Spleen (tissue), 11 donors: ENCODE measurements around the gene RBX1. TPM values are rescaled to one million over a fixed set of nuclear protein-coding genes. Genes with fewer than 3 reads are reported as not detected.

Experiments used
- DNase-seq: peaks from one replicate; pipeline ENCODE4 v3.0.0-alpha.2; 2020
- H3K27ac ChIP-seq, 8 donors: fragments of 200-600 bp; sonication (generic) in 7 of 8; 1 replicate in 4 of 8; 2 replicates in 4 of 8; pipeline versions ENCODE4 v1.5.0 to v1.8.0; 2016 to 2021; ENCODE audit warnings: inconsistent platforms in 4 of 8, mild to moderate bottlenecking in 4 of 8, moderate library complexity in 1 of 8
- H3K27me3 ChIP-seq, 7 donors: fragments of 200-600 bp; sonication (generic) in 6 of 7; replicated peaks in 1 of 7; 1 replicate in 4 of 7; 2 replicates in 3 of 7; pipeline versions ENCODE4 v1.5.0 to v1.8.0; 2016 to 2021; ENCODE audit warnings: inconsistent platforms in 3 of 7, mild to moderate bottlenecking in 1 of 7
- H3K36me3 ChIP-seq, 6 donors: fragments of 200-600 bp; sonication (generic) in 5 of 6; 1 replicate in 4 of 6; 2 replicates in 2 of 6; pipeline versions ENCODE4 v1.5.0 to v1.8.0; 2016 to 2021; ENCODE audit warnings: inconsistent platforms in 2 of 6
- H3K4me1 ChIP-seq, 6 donors: fragments of 200-600 bp; sonication (generic) in 5 of 6; 1 replicate in 3 of 6; 2 replicates in 3 of 6; pipeline versions ENCODE4 v1.5.0 to v1.8.0; 2016 to 2021; ENCODE audit warnings: inconsistent platforms in 3 of 6
- H3K4me3 ChIP-seq, 8 donors: fragments of 200-600 bp; sonication (generic) in 7 of 8; 1 replicate in 4 of 8; 2 replicates in 4 of 8; pipeline versions ENCODE4 v1.5.0 to v1.8.0; 2016 to 2021; ENCODE audit warnings: inconsistent platforms in 4 of 8, mild to moderate bottlenecking in 4 of 8, moderate library complexity in 2 of 8
- H3K9me3 ChIP-seq, 8 donors: fragments of 200-600 bp; sonication (generic) in 7 of 8; 1 replicate in 4 of 8; 2 replicates in 4 of 8; pipeline versions ENCODE4 v1.5.0 to v1.8.0; 2016 to 2021; ENCODE audit warnings: inconsistent platforms in 4 of 8
- POLR2A ChIP-seq, 3 donors: fragments of 450-650 bp; IDR thresholded peaks; one replicate each; pipeline ENCODE4 v1.5.1; 2017; ENCODE audit warnings: antibody characterized with exemption in 3 of 3, mild to moderate bottlenecking in 1 of 3
- POLR2AphosphoS5 ChIP-seq, 3 donors: sonication (generic); formaldehyde crosslinking; IDR thresholded peaks; one replicate each; pipeline ENCODE4 v1.5.1; 2017; ENCODE audit warnings: antibody characterized with exemption in 3 of 3
- WGBS, 5 donors: extraction: QIAGEN DNeasy Blood & Tissue Kit in 3 of 5; methylation state at CpG; one replicate each; pipeline versions ENCODE4 v1.1.5 to v1.1.7; 2013 to 2018; 5-methylcytosine and 5-hydroxymethylcytosine counted together
- intact Hi-C: fragments of 100-400 bp; cut with DNase I; formaldehyde crosslinking; loops from one replicate; pipeline ENCODE4 v1.15.0; 2023; ENCODE audit warnings: low total_unique reads
- polyA plus RNA-seq, 3 donors: library from polyadenylated mRNA; stranded (reverse); fragments of 200-250 nt; gene quantifications; one replicate each; pipeline ENCODE4 v1.2.1, GENCODE V29; 2013
- total RNA-seq, 7 donors: library from RNA; depleted of rRNA in 3 of 7; stranded (reverse); fragments of >200 nt in 3 of 7; fragmentation: NEBNext Ultra II Directional in 4 of 7; extraction: Animal tissue kit (Norgen Biotek cat#: 25700) in 4 of 7; gene quantifications; one replicate each; pipeline versions ENCODE4 v1.1.0 to v1.2.1, GENCODE V29; 2016 to 2021
- TF ChIP-seq, protein P1 (sequence below), 11 experiments: fragments of 200-600 bp in 7 of 11; fragments of 450-650 bp in 4 of 11; sonication (generic) in 4 of 11; IDR thresholded peaks in 8 of 11; conservative IDR thresholded peaks in 3 of 11; 1 replicate in 7 of 11; 2 replicates in 4 of 11; pipeline versions ENCODE4 v1.4.0 to v1.8.0; 2016 to 2021; ENCODE audit warnings: antibody characterized with exemption in 11 of 11, inconsistent platforms in 4 of 11, mild to moderate bottlenecking in 1 of 11
- donor health status: healthy with polysubstance abuse.
- donor health status: DM: no; HTN: no; CAD: no; lungs with moderate emphysema.
- donor health status: DM: no; HTN: no; CAD: no.
- donor health status: Bipolar disorder and iron deficiency.
- donor health status: healthy.
- donor health status: DM: no; HTN: no; CAD: no.
- donor health status: DM: yes; HTN: yes; CAD: no.

The RBX1 gene
- total and polyA plus RNA-seq, 10 donors, result 28.0 to 86.8 (median 41.7) TPM

DNA sequence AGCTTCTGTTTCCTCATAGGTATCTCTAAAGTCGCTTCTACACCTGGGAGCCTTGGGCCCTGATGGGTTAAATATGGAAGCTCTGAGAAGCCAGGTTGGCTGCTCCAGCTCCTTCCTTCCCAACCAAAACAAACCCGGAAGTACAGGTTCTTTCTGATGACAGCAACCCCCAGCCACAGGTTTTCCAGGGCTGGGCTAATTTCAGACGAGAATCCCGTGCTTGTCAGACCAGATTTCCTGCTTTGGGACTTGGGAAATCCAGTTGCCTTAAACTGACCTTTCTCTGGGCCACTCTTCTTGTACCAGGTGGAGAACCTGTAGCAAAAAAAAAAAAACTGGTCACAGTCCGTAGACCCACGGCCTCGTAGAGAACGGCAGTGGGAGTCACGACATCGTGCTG lies 51.9 kb downstream of the RBX1 start:
- Histone ChIP-seq H3K27me3 (no peaks in the 10 kb centered on the region), H3K27ac (no peak overlapping the region), H3K4me3 (no peak overlapping the region), H3K9me3 (no peaks in the 10 kb centered on the region), H3K36me3 (no peaks in the 10 kb centered on the region), H3K4me1 (no peaks in the 10 kb centered on the region)
- no peak for DNase-seq
- intact Hi-C loops, result no loop called here
- TF ChIP-seq POLR2AphosphoS5 (IDR thresholded peaks at IDR 0.05) (no peak), POLR2A (IDR thresholded peaks at IDR 0.05) (no peak)
- TF ChIP-seq, protein P1, sequence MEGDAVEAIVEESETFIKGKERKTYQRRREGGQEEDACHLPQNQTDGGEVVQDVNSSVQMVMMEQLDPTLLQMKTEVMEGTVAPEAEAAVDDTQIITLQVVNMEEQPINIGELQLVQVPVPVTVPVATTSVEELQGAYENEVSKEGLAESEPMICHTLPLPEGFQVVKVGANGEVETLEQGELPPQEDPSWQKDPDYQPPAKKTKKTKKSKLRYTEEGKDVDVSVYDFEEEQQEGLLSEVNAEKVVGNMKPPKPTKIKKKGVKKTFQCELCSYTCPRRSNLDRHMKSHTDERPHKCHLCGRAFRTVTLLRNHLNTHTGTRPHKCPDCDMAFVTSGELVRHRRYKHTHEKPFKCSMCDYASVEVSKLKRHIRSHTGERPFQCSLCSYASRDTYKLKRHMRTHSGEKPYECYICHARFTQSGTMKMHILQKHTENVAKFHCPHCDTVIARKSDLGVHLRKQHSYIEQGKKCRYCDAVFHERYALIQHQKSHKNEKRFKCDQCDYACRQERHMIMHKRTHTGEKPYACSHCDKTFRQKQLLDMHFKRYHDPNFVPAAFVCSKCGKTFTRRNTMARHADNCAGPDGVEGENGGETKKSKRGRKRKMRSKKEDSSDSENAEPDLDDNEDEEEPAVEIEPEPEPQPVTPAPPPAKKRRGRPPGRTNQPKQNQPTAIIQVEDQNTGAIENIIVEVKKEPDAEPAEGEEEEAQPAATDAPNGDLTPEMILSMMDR (IDR thresholded peaks at IDR 0.05 in 8 of 11, conservative IDR thresholded peaks at IDR 0.05 in 3 of 11), result no peak
- 66 to 83% (median 73%) methylated on average over 10 of the region's 10 CpGs for WGBS, 5 donors

DNA sequence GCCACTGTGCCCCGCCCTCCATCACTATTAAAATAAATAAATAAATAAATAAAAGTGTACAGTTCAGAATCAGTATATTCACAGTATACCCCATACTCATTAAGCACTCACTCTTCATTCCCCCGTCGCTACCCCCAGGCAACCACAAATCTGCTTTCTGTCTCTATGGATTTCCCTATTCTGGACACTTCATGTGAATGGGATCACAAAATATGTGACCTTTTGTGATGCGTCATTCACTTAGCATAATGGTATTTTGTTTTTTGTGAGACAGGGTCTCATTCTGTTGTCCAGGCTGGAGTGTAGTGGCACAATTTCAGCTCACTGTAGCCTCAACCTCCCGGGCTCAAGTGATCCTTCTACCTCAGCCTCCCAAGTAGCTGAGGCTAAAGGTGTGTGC lies 52.8 kb downstream of the RBX1 start:
- no peaks in the 10 kb centered on the region for H3K27me3 ChIP-seq
- TF ChIP-seq, protein P1 (IDR thresholded peaks at IDR 0.05 in 8 of 11, conservative IDR thresholded peaks at IDR 0.05 in 3 of 11), result no peak
- TF ChIP-seq POLR2A (IDR thresholded peaks at IDR 0.05) (no peak), POLR2AphosphoS5 (IDR thresholded peaks at IDR 0.05) (no peak)
- no peaks in the 10 kb centered on the region for H3K36me3 ChIP-seq
- no peak overlapping the region for H3K27ac ChIP-seq
- WGBS, 5 donors, result 92 to 97% (median 95%) methylated on average over 5 of the region's 5 CpGs
- intact Hi-C loops, result no loop called here
- DNase-seq, result no peak
- H3K9me3 ChIP-seq, result no peaks in the 10 kb centered on the region
- no peak overlapping the region for H3K4me3 ChIP-seq
- H3K4me1 ChIP-seq, result peaks cover 0 to 2% (median 0%) of the 10 kb centered on the region in 6 donors

DNA sequence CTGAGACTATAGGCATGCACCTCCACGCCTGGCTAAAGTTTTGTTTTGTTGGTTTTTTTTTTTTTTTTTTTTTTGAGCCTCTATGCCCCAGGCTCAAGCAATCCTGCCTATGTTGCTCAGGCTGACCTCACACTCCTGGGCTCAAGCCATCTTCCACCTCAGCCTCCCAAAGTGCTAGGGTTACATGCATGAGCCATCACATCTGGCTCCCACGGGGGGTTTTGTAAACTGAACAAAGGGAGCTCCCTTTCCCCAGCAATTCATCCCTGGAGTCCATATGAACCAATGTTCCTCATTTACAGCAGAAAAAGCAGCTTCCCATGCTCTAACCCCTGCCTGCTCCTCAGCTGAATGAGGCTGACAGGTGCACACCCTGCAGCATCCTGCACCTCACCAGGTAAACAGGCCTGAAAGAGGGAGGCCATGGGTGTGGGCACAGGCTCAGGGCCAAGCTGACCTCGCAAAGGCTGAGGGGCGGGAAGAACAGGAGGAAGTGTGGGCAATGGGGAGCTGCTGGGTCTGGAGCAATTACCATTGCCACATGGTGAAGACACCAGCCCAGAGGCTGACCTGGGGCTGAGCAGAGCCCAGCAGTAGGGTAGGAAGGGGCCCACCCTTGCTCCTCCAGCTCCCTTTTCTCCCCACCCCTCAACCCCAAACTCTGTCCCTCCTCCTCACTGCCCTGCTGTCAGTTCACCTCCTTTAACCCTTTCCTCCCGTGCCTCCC lies 58.2 kb downstream of the RBX1 start:
- no peak for DNase-seq
- intact Hi-C loops, result no loop called here
- H3K36me3 ChIP-seq, result no peaks in the 10 kb centered on the region
- no peak for TF ChIP-seq POLR2A (IDR thresholded peaks at IDR 0.05)
- TF ChIP-seq POLR2AphosphoS5 (IDR thresholded peaks at IDR 0.05), result peak in 1 of 3 donors; percentile 16
- H3K27ac ChIP-seq, result peak overlapping the region in 3 of 8 donors; percentile 25 to 44 (median 27)
- H3K9me3 ChIP-seq, result no peaks in the 10 kb centered on the region
- H3K4me1 ChIP-seq, result peaks cover 0 to 16% (median 0%) of the 10 kb centered on the region in 6 donors
- H3K27me3 ChIP-seq, result no peaks in the 10 kb centered on the region
- WGBS, 5 donors, result 28 to 57% (median 41%) methylated on average over 5 of the region's 5 CpGs
- no peak overlapping the region for H3K4me3 ChIP-seq

DNA sequence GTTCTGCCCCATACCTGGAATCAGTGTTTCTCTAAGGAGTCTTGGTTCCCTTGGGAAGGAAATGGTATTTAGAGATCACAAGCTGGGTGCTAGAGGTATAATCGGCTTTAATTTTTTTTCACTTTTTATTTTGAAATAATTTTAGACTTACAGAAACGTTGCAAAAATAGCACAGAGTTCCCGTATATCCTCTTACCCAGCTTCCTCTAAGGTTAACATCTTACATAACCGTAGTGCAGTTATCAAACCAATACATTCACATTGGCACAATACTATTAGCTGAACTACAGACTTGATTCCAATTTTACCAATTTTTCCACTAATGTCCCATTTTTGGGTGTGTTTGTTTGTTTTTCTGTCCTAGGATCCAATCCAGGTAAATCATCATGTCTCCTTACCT lies 63.8 kb downstream of the RBX1 start:
- Histone ChIP-seq H3K4me1 (peaks cover 0 to 30% (median 0%) of the 10 kb centered on the region in 6 donors), H3K9me3 (no peaks in the 10 kb centered on the region), H3K4me3 (no peak overlapping the region), H3K27me3 (no peaks in the 10 kb centered on the region), H3K36me3 (no peaks in the 10 kb centered on the region), H3K27ac (peak overlapping the region in 5 of 8 donors; percentile 41 to 72 (median 67))
- TF ChIP-seq POLR2AphosphoS5 (IDR thresholded peaks at IDR 0.05), result no peak
- TF ChIP-seq, protein P1 (IDR thresholded peaks at IDR 0.05 in 8 of 11, conservative IDR thresholded peaks at IDR 0.05 in 3 of 11), result no peak
- no peak for TF ChIP-seq POLR2A (IDR thresholded peaks at IDR 0.05)
- WGBS, 5 donors, result 14 to 31% (median 17%) methylated on average over 4 of the region's 4 CpGs
- intact Hi-C loops, result no loop called here
- DNase-seq, result no peak
